ENCODE results near the gene SINHCAF. TPM values are rescaled to one million over a fixed set of nuclear protein-coding genes. Genes with fewer than 3 reads are reported as not detected.
A peak's percentile ranks its signal among the peaks of the same experiment; 100 is the strongest.
"Not testable (repeated sequence)": the region's sequence is repeated elsewhere in the genome, so short reads cannot be mapped to it uniquely, and the experiment has no call there.

The SINHCAF gene
- total RNA-seq (2012; rRNA removed): 31.5 and 46.9 TPM in 2 replicates

- Histone ChIP-seq H3K4me3 (ENCODE audit: low read length) (peak within 1 kb of the TSS; percentile 92), H3K4me2 (ENCODE audit: low read length) (peak within 1 kb of the TSS; percentile 95), H3K9ac (ENCODE audit: low read depth, low read length) (peak within 1 kb of the TSS; percentile 86), H3K9me3 (replicated peaks; ENCODE audit: low read length) (no peaks in the 10 kb centered on the region), H3K27me3 (ENCODE audit: control insufficient read depth, insufficient read depth, low read length) (peaks cover 14% of the 10 kb centered on the region), H3K36me3 (ENCODE audit: insufficient read depth, low read length) (no peaks in the 10 kb centered on the region), H3K4me1 (ENCODE audit: control insufficient read depth, insufficient read depth, low read length) (peaks cover 21% of the 10 kb centered on the region)
These were observed at the start of gene SINHCAF for GRCh38 chr12:31325877-31326631. Gene SINHCAF, minus strand, starts transcription at chr12:31326150. Its CDS starts 27,946 bp downstream, at chr12:31298204.

GRCh38 chr12:31375422-31375821 lies 49.5 kb upstream of the SINHCAF start:
- not testable (repeated sequence) for H3K27me3 ChIP-seq (ENCODE audit: control insufficient read depth, insufficient read depth, low read length); H3K4me3 ChIP-seq (ENCODE audit: low read length)

GRCh38 chr12:31371256-31371620 lies 45.3 kb upstream of the SINHCAF start:
- Histone ChIP-seq H3K27me3 (ENCODE audit: control insufficient read depth, insufficient read depth, low read length) (no peaks in the 10 kb centered on the region), H3K9ac (ENCODE audit: low read depth, low read length) (no peak overlapping the region), H3K9me3 (replicated peaks; ENCODE audit: low read length) (no peaks in the 10 kb centered on the region), H3K4me2 (ENCODE audit: low read length) (no peak overlapping the region), H3K4me3 (ENCODE audit: low read length) (no peak overlapping the region), H3K4me1 (ENCODE audit: control insufficient read depth, insufficient read depth, low read length) (peaks cover 14% of the 10 kb centered on the region), H3K36me3 (ENCODE audit: insufficient read depth, low read length) (no peaks in the 10 kb centered on the region)

More at GRCh38 chr12:31375422-31375821, 49.5 kb upstream of the SINHCAF start:
- H3K36me3 ChIP-seq (ENCODE audit: insufficient read depth, low read length); H3K4me2 ChIP-seq (ENCODE audit: low read length); H3K9me3 ChIP-seq (replicated peaks; ENCODE audit: low read length); H3K4me1 ChIP-seq (ENCODE audit: control insufficient read depth, insufficient read depth, low read length); H3K9ac ChIP-seq (ENCODE audit: low read depth, low read length): not testable (repeated sequence)

GRCh38 chr12:31370531-31371255 lies 44.7 kb upstream of the SINHCAF start:
- H3K9me3 ChIP-seq (replicated peaks; ENCODE audit: low read length): no peaks in the 10 kb centered on the region
- no peaks in the 10 kb centered on the region for H3K27me3 ChIP-seq (ENCODE audit: control insufficient read depth, insufficient read depth, low read length)
- peak overlapping the region; percentile 60 for H3K4me3 ChIP-seq (ENCODE audit: low read length)
- no peaks in the 10 kb centered on the region for H3K36me3 ChIP-seq (ENCODE audit: insufficient read depth, low read length)
- peak overlapping the region; percentile 54 for H3K9ac ChIP-seq (ENCODE audit: low read depth, low read length)
- H3K4me1 ChIP-seq (ENCODE audit: control insufficient read depth, insufficient read depth, low read length): peaks cover 14% of the 10 kb centered on the region
- peak overlapping the region; percentile 77 for H3K4me2 ChIP-seq (ENCODE audit: low read length)

GRCh38 chr12:31369712-31370521 lies 44.0 kb upstream of the SINHCAF start:
- no peaks in the 10 kb centered on the region for H3K9me3 ChIP-seq (replicated peaks; ENCODE audit: low read length)
- H3K36me3 ChIP-seq (ENCODE audit: insufficient read depth, low read length): no peaks in the 10 kb centered on the region
- peak overlapping the region; percentile 77 for H3K4me2 ChIP-seq (ENCODE audit: low read length)
- no peaks in the 10 kb centered on the region for H3K27me3 ChIP-seq (ENCODE audit: control insufficient read depth, insufficient read depth, low read length)
- H3K9ac ChIP-seq (ENCODE audit: low read depth, low read length): peak overlapping the region; percentile 54
- peak overlapping the region; percentile 60 for H3K4me3 ChIP-seq (ENCODE audit: low read length)
- H3K4me1 ChIP-seq (ENCODE audit: control insufficient read depth, insufficient read depth, low read length): peaks cover 14% of the 10 kb centered on the region

- no peak overlapping the region for H3K4me3 ChIP-seq (ENCODE audit: low read length)
- no peak overlapping the region for H3K4me2 ChIP-seq (ENCODE audit: low read length)
- H3K4me1 ChIP-seq (ENCODE audit: control insufficient read depth, insufficient read depth, low read length): peaks cover 14% of the 10 kb centered on the region
- H3K9me3 ChIP-seq (replicated peaks; ENCODE audit: low read length): no peaks in the 10 kb centered on the region
- no peaks in the 10 kb centered on the region for H3K36me3 ChIP-seq (ENCODE audit: insufficient read depth, low read length)
- H3K27me3 ChIP-seq (ENCODE audit: control insufficient read depth, insufficient read depth, low read length): peaks cover 3% of the 10 kb centered on the region
- no peak overlapping the region for H3K9ac ChIP-seq (ENCODE audit: low read depth, low read length)
These were observed 42.9 kb upstream of the SINHCAF start for GRCh38 chr12:31368666-31369361.

- Histone ChIP-seq H3K9ac (ENCODE audit: low read depth, low read length) (no peak overlapping the region), H3K9me3 (replicated peaks; ENCODE audit: low read length) (no peaks in the 10 kb centered on the region), H3K4me3 (ENCODE audit: low read length) (no peak overlapping the region), H3K4me2 (ENCODE audit: low read length) (no peak overlapping the region), H3K4me1 (ENCODE audit: control insufficient read depth, insufficient read depth, low read length) (peaks cover 14% of the 10 kb centered on the region), H3K27me3 (ENCODE audit: control insufficient read depth, insufficient read depth, low read length) (peaks cover 14% of the 10 kb centered on the region), H3K36me3 (ENCODE audit: insufficient read depth, low read length) (no peaks in the 10 kb centered on the region)
These were observed 40.2 kb upstream of the SINHCAF start for GRCh38 chr12:31366104-31366621.

- peaks cover 14% of the 10 kb centered on the region for H3K27me3 ChIP-seq (ENCODE audit: control insufficient read depth, insufficient read depth, low read length)
- H3K36me3 ChIP-seq (ENCODE audit: insufficient read depth, low read length): no peaks in the 10 kb centered on the region
- no peak overlapping the region for H3K9ac ChIP-seq (ENCODE audit: low read depth, low read length)
- H3K9me3 ChIP-seq (replicated peaks; ENCODE audit: low read length): no peaks in the 10 kb centered on the region
- H3K4me1 ChIP-seq (ENCODE audit: control insufficient read depth, insufficient read depth, low read length): no peaks in the 10 kb centered on the region
- no peak overlapping the region for H3K4me2 ChIP-seq (ENCODE audit: low read length)
- H3K4me3 ChIP-seq (ENCODE audit: low read length): no peak overlapping the region
These were observed 37.9 kb upstream of the SINHCAF start for GRCh38 chr12:31363831-31364230.

- Histone ChIP-seq H3K4me3 (ENCODE audit: low read length) (no peak overlapping the region), H3K36me3 (ENCODE audit: insufficient read depth, low read length) (no peaks in the 10 kb centered on the region), H3K4me2 (ENCODE audit: low read length) (no peak overlapping the region), H3K27me3 (ENCODE audit: control insufficient read depth, insufficient read depth, low read length) (peaks cover 14% of the 10 kb centered on the region), H3K9ac (ENCODE audit: low read depth, low read length) (no peak overlapping the region), H3K9me3 (replicated peaks; ENCODE audit: low read length) (no peaks in the 10 kb centered on the region), H3K4me1 (ENCODE audit: control insufficient read depth, insufficient read depth, low read length) (no peaks in the 10 kb centered on the region)
These were observed 37.5 kb upstream of the SINHCAF start for GRCh38 chr12:31363416-31363809.

GRCh38 chr12:31362759-31363415 lies 36.9 kb upstream of the SINHCAF start:
- Histone ChIP-seq H3K4me3 (ENCODE audit: low read length) (no peak overlapping the region), H3K36me3 (ENCODE audit: insufficient read depth, low read length) (no peaks in the 10 kb centered on the region), H3K4me2 (ENCODE audit: low read length) (no peak overlapping the region), H3K9me3 (replicated peaks; ENCODE audit: low read length) (no peaks in the 10 kb centered on the region), H3K9ac (ENCODE audit: low read depth, low read length) (no peak overlapping the region), H3K4me1 (ENCODE audit: control insufficient read depth, insufficient read depth, low read length) (no peaks in the 10 kb centered on the region), H3K27me3 (ENCODE audit: control insufficient read depth, insufficient read depth, low read length) (peaks cover 14% of the 10 kb centered on the region)
